HepG2 (cell line): Measurements from ENCODE around the gene P4HTM. TPM values are rescaled to one million over a fixed set of nuclear protein-coding genes. Genes with fewer than 3 reads are reported as not detected.

Source experiments
- ATAD3A ChIP-seq: sonication (generic); formaldehyde crosslinking; IDR thresholded peaks from 2 replicates; pipeline ENCODE4 v1.4.0; 2020; ENCODE audit warnings: missing genetic modification reagents
- CBFB ChIP-seq: sonication (generic); formaldehyde crosslinking; IDR thresholded peaks from 2 replicates; pipeline ENCODE4 v1.4.0; 2020; ENCODE audit warnings: missing genetic modification reagents
- CCDC6 ChIP-seq: sonication (generic); formaldehyde crosslinking; IDR thresholded peaks from 2 replicates; pipeline ENCODE4 v1.8.1; 2022; ENCODE audit warnings: mild to moderate bottlenecking, missing genetic modification reagents, moderate library complexity
- DZIP1 ChIP-seq: sonication (generic); formaldehyde crosslinking; IDR thresholded peaks from 2 replicates; pipeline ENCODE4 v1.5.0; 2020; ENCODE audit warnings: mild to moderate bottlenecking, missing genetic modification reagents
- FOSL1 ChIP-seq: sonication (generic); formaldehyde crosslinking; IDR thresholded peaks from 2 replicates; pipeline ENCODE4 v1.9.0; 2021; ENCODE audit warnings: missing genetic modification reagents, borderline replicate concordance
- FOSL2 ChIP-seq: sonication (generic); formaldehyde crosslinking; IDR thresholded peaks from 2 replicates; pipeline ENCODE4 v1.4.0; 2020; ENCODE audit warnings: missing genetic modification reagents
- FOXC1 ChIP-seq: sonication (generic); formaldehyde crosslinking; IDR thresholded peaks from 2 replicates; pipeline ENCODE4 v1.8.0; 2022; ENCODE audit warnings: mild to moderate bottlenecking, missing genetic modification reagents, borderline replicate concordance
- GFI1 ChIP-seq: sonication (generic); formaldehyde crosslinking; IDR thresholded peaks from 2 replicates; pipeline ENCODE4 v1.5.0; 2020; ENCODE audit warnings: missing genetic modification reagents, mild to moderate bottlenecking, borderline replicate concordance
- HNRNPH1 ChIP-seq: fragments of 200-400 bp; formaldehyde crosslinking; optimal IDR thresholded peaks from 2 replicates; pipeline ENCODE3; 2017; ENCODE audit warnings: mild to moderate bottlenecking, low read depth, low read length
- IKZF5 ChIP-seq: IDR thresholded peaks from 2 replicates; pipeline ENCODE4 v1.6.1; 2018; ENCODE audit warnings: missing genetic modification reagents, mild to moderate bottlenecking, missing compliant biosample characterization
- IRF1 ChIP-seq: sonication (generic); formaldehyde crosslinking; IDR thresholded peaks from 2 replicates; pipeline ENCODE4 v1.4.0; 2020; ENCODE audit warnings: low read depth, mild to moderate bottlenecking, missing genetic modification reagents
- KLF6 ChIP-seq: IDR thresholded peaks from 2 replicates; pipeline ENCODE4 v1.8.0; 2016; ENCODE audit warnings: missing biosample characterization, missing genetic modification reagents
- PRMT3 ChIP-seq: sonication (generic); formaldehyde crosslinking; IDR thresholded peaks from 2 replicates; pipeline ENCODE4 v1.8.1; 2022; ENCODE audit warnings: low read depth, mild to moderate bottlenecking, moderate library complexity, missing genetic modification reagents, borderline replicate concordance
- RBFOX2 ChIP-seq: fragments of 200-400 bp; formaldehyde crosslinking; IDR thresholded peaks from 2 replicates; pipeline ENCODE4 v1.6.1; 2017; ENCODE audit warnings: low read depth, mild to moderate bottlenecking, low read length
- SAFB2 ChIP-seq: sonication (generic); formaldehyde crosslinking; IDR thresholded peaks from 2 replicates; pipeline ENCODE4 v1.5.1; 2020; ENCODE audit warnings: missing genetic modification reagents, low read depth, mild to moderate bottlenecking, borderline replicate concordance
- SOX5 ChIP-seq: IDR thresholded peaks from 2 replicates; pipeline ENCODE4 v1.6.1; 2016; ENCODE audit warnings: borderline replicate concordance
- TBP ChIP-seq: sonication (generic); formaldehyde crosslinking; IDR thresholded peaks from 2 replicates; pipeline ENCODE4 v1.5.0; 2020; ENCODE audit warnings: missing genetic modification reagents
- WIZ ChIP-seq: sonication (generic); formaldehyde crosslinking; IDR thresholded peaks from 2 replicates; pipeline ENCODE4 v1.5.1; 2020; ENCODE audit warnings: mild to moderate bottlenecking, missing genetic modification reagents
- ZBTB43 ChIP-seq: sonication (generic); formaldehyde crosslinking; conservative IDR thresholded peaks from 2 replicates; pipeline ENCODE4 v1.4.0; 2020; ENCODE audit warnings: missing genetic modification reagents
- ZFX ChIP-seq: sonication (generic); formaldehyde crosslinking; IDR thresholded peaks from 2 replicates; pipeline ENCODE4 v1.4.0; 2020; ENCODE audit warnings: mild to moderate bottlenecking, low read depth, missing genetic modification reagents, moderate library complexity
- ZNF30 ChIP-seq: sonication (generic); formaldehyde crosslinking; IDR thresholded peaks from 2 replicates; pipeline ENCODE4 v1.5.0; 2020; ENCODE audit warnings: mild to moderate bottlenecking, missing genetic modification reagents
- ZNF614 ChIP-seq: IDR thresholded peaks from 2 replicates; pipeline ENCODE4 v1.6.1; 2018; ENCODE audit warnings: missing biosample characterization, missing genetic modification reagents, inconsistent platforms, borderline replicate concordance
- ZNF766 ChIP-seq: sonication (generic); formaldehyde crosslinking; IDR thresholded peaks from 2 replicates; pipeline ENCODE4 v1.5.0; 2020; ENCODE audit warnings: missing genetic modification reagents, borderline replicate concordance
- ZNF878 ChIP-seq: sonication (generic); formaldehyde crosslinking; IDR thresholded peaks from 2 replicates; pipeline ENCODE4 v1.8.1; 2023; ENCODE audit warnings: mild to moderate bottlenecking, missing genetic modification reagents, moderate library complexity
- polyA plus RNA-seq, 8 experiments: library from polyadenylated mRNA; depleted of rRNA in 3 of 8; stranded (reverse) in 7 of 8; unstranded in 1 of 8; fragments of >200 nt; fragmentation: Illumina TruSeq in 4 of 8; extraction: Trizol in 4 of 8; gene quantifications; 2 replicates each; pipeline versions ENCODE4 v1.2.1 to v1.2.3, GENCODE V29; 2011 to 2016; ENCODE audit warnings: low read depth in 4 of 8, missing spikeins in 1 of 8, mixed read lengths in 1 of 8; ENCODE audit not compliant: insufficient read depth in 1 of 8
- total RNA-seq, 5 experiments: library from RNA; depleted of rRNA; stranded (reverse); fragments of >200 nt; fragmentation: Illumina TruSeq; extraction: Trizol; gene quantifications; 2 replicates each; pipeline ENCODE4 v1.2.3, GENCODE V29; 2016; ENCODE audit warnings: low read depth in 1 of 5

The P4HTM gene
- total and polyA plus RNA-seq, 2 of the 13 experiments (the other 11 are each of a cell fraction or from before 2014, with no cell fraction given) = 0.01 TPM; not detected in 1

- TF ChIP-seq IKZF5 (CRISPR knock-in tag) = peak; percentile 95
- TF ChIP-seq ZBTB43 = peak; percentile 52; the same call in 1 of the 2 replicates
- TF ChIP-seq IRF1 (CRISPR knock-in tag) = 0 out of 2 replicates have a peak, but pooled peaks have one; percentile 1
- peak; percentile 59; the same call in 1 of the 2 replicates for TF ChIP-seq ATAD3A
- TF ChIP-seq FOXC1 (CRISPR knock-in tag) = peak; percentile 95
- peak; percentile 98 for TF ChIP-seq RBFOX2
- TF ChIP-seq FOSL2 (CRISPR knock-in tag) = peak; percentile 73
- TF ChIP-seq ZFX (CRISPR knock-in tag) = peak; percentile 97
- peak; percentile 97 for TF ChIP-seq KLF6
- TF ChIP-seq ZNF766 (CRISPR knock-in tag) = peak; percentile 81; the same call in 1 of the 2 replicates
- TF ChIP-seq WIZ (CRISPR knock-in tag) = peak; percentile 89
- peak; percentile 84 for TF ChIP-seq ZNF614 (CRISPR knock-in tag)
- TF ChIP-seq SOX5 (CRISPR knock-in tag) = peak; percentile 52
- TF ChIP-seq PRMT3 = no peak
- TF ChIP-seq DZIP1 = peak; percentile 95; the same call in 1 of the 2 replicates
- peak; percentile 53; the same call in 1 of the 2 replicates for TF ChIP-seq GFI1 (CRISPR knock-in tag)
- peak; percentile 90 for TF ChIP-seq CBFB (CRISPR knock-in tag)
- TF ChIP-seq TBP (CRISPR knock-in tag) = 0 out of 2 replicates have a peak, but pooled peaks have one; percentile 31
- TF ChIP-seq CCDC6 (CRISPR knock-in tag) = peak; percentile 54; the same call in 1 of the 2 replicates
- TF ChIP-seq HNRNPH1 = no peak
- TF ChIP-seq ZNF878 (CRISPR knock-in tag) = no peak; the same call in 1 of the 2 replicates
- no peak for TF ChIP-seq FOSL1 (CRISPR knock-in tag)
- TF ChIP-seq SAFB2 (CRISPR knock-in tag) = peak; percentile 99
- peak; percentile 71; the same call in 1 of the 2 replicates for TF ChIP-seq ZNF30
These were observed 38.9 kb downstream of the P4HTM start, which contains the start of gene IMPDH2 (continued) for GRCh38 chr3:49028673-49029562.
